ENCODE measurements around the gene FNBP1. TPM values are rescaled to one million over a fixed set of nuclear protein-coding genes. Genes with fewer than 3 reads are reported as not detected.

The FNBP1 gene
- polyA plus RNA-seq, 6 donors from 2014 or later, result 103 to 178 (median 154) TPM

DNA sequence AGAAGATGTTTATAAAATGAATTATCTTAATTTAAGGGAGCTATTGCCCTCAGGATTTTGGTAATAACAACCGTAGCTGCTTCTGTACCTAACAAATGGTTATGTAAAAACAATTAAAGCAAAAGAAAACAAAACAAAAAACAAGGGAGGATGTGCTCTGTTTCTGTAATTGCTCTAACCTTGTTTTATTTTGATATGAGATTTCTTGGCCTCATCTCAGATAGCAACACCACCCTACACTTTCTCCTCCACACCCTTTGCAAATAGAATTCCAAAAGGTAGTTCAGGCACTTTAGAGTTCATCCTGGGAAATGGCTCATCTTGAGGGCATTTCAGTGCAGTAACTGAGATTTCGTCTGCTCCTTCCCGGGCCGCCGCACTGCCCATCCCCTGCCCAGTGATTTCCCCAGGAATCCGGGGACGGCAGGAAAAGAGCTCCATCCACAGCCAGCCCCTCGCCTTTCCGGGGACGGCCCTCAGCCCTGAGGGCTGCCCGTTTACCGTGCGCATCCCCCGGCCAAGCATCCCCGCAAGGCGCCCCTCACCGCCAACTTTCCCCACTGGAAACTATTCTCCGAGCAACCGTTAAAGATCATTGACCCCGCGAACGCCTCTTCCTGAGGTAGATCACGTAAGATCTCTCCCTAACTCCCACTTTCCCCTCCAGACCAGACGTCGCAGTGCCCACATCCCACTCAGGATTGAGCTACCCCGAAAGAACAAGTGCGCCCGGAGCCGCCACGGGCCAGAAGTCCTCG is 1.2 kb downstream of the FNBP1 start:
- Mint-ChIP-seq H3K4me1 (peaks cover 48 to 82% (median 72%) of the 10 kb centered on the region in 3 donors), H3K27ac (peak overlapping the region; percentile 96 to 99 (median 98)), H3K9me3 (no peaks in the 10 kb centered on the region), H3K27me3 (no peaks in the 10 kb centered on the region), H3K4me3 (peak overlapping the region; percentile 98 to 100 (median 100)), H3K36me3 (peaks cover 0 to 7% of the 10 kb centered on the region in 2 donors)
- DNase-seq (no peak), ATAC-seq (ENCODE audit: low read depth in 2 of 2) (no peak)

DNA sequence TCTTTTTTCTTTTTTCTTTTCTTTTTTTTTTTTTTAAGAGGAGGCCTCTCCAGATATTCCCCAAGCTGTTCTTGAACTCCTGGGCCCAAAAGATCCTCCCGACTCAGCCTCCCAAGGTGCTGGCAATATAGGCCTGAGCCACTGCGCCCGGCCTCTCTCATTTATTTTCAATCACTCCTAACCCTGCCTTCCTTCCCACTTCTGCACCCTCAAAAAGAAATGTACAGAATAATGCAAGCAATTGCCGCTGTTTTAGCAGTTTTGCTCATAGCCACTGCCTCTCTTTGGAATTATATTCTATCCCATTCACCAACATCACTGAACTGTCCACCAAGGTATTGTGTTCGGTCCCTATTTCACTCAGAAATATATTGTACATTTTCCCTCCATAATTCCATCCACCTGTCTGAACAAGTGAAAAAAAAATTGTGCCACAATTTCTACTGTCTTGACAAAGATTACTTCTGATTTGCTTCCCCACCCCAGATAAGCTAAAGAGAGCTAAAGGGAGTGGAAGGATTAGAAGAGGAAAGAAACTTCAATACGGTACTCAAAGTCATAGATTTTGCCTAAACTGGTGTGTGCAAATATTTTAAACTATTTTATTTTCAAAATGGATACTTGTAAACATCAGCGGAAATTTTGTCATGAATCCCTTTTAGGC is 1.9 kb downstream of the FNBP1 start:
- H3K4me1 Mint-ChIP-seq, result peaks cover 48 to 84% (median 79%) of the 10 kb centered on the region in 3 donors
- peak overlapping the region; percentile 96 to 99 (median 98) for H3K27ac Mint-ChIP-seq
- ATAC-seq (ENCODE audit: low read depth in 2 of 2) (no peak), DNase-seq (no peak)
- no peaks in the 10 kb centered on the region for H3K27me3 Mint-ChIP-seq
- peak overlapping the region; percentile 98 to 100 (median 100) for H3K4me3 Mint-ChIP-seq
- peaks cover 0 to 7% of the 10 kb centered on the region in 2 donors for H3K36me3 Mint-ChIP-seq
- no peaks in the 10 kb centered on the region for H3K9me3 Mint-ChIP-seq

DNA sequence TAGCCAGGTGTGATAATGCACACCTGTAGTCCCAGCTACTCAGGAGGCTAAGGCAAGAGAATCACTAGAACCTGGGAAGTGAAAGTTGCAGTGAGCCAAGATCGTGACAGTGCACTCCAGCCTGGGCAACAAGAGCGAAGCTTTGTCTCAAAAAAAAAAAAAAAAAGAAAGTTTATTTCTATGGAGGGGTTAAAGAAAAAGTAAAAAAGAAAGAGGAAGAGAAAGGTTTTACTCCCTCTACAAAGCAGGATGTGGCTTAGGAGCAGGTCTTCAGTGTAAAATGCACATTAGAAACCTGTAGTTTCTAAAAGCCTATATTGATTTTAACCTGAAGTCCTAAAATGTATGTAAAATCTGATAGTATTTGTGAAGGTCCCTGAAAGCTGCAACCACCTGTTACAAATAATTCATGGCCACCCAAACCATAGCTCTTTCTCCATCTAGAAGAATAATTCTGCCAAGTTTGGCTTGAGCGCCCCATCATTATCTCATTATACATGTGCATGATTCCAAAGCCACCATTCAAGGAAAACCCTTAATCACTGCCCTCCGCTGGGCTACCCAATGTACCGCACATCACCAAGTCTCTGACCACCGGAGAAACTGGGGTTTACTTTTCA is 3.4 kb downstream of the FNBP1 start:
- peaks cover 0 to 7% of the 10 kb centered on the region in 2 donors for H3K36me3 Mint-ChIP-seq
- ATAC-seq (ENCODE audit: low read depth in 2 of 2) (peak; percentile 42 to 48), DNase-seq (peak; percentile 70)
- H3K27me3 Mint-ChIP-seq, result no peaks in the 10 kb centered on the region
- peak overlapping the region; percentile 89 to 99 (median 97) for H3K27ac Mint-ChIP-seq
- peaks cover 47 to 85% (median 81%) of the 10 kb centered on the region in 3 donors for H3K4me1 Mint-ChIP-seq
- peak overlapping the region; percentile 86 to 100 (median 99) for H3K4me3 Mint-ChIP-seq
- H3K9me3 Mint-ChIP-seq, result no peaks in the 10 kb centered on the region

DNA sequence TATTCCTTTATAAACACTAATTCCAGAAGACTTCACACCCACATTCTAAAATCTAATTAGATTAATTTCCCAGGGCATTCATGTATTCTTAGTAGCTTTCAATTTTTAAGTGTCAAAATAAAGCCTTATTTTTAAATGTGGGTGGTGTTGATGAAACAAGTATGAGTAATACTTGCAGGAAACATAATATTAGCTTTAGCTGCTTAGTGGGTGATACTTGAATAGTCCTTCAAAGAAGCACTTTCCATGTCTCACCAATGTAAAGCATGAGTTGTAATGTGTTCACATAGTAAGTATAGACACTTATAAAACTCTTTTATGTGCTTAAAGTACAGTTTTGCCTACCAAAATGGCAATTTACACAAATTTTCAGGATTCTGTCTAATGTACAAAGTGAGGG is 6.9 kb downstream of the FNBP1 start:
- ATAC-seq (ENCODE audit: low read depth in 2 of 2), result no peak

DNA sequence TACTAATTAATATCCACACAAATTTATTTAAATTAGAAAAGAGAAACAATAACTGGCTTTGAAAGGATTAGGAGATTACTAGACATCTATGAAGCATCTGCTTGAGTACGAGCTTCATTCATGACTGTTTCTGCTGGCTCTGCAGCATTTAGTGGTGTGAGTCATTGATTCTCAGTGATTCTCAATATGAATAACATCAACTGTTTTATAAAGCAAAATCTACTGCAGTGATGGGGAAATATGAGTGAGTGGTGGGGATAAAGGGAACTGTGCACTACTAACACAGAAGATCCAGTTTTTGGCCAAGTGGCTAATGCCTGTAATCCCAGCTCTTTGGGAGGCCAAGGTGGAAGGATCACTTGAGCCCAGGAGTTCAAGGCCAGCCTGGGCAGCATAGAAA is 8.4 kb downstream of the FNBP1 start:
- no peaks in the 10 kb centered on the region for H3K27me3 Mint-ChIP-seq
- H3K27ac Mint-ChIP-seq, result peak overlapping the region in 5 of 6 donors; percentile 47 to 99 (median 90)
- ATAC-seq (ENCODE audit: low read depth in 2 of 2) (no peak), DNase-seq (no peak)
- peak overlapping the region in 4 of 8 donors; percentile 29 to 78 (median 46) for H3K4me3 Mint-ChIP-seq
- H3K36me3 Mint-ChIP-seq, result no peaks in the 10 kb centered on the region
- H3K4me1 Mint-ChIP-seq, result peaks cover 49 to 98% (median 87%) of the 10 kb centered on the region in 3 donors
- no peaks in the 10 kb centered on the region for H3K9me3 Mint-ChIP-seq

More for the DNA sequence above, 6.9 kb downstream of the FNBP1 start:
- no peaks in the 10 kb centered on the region for H3K9me3 Mint-ChIP-seq
- no peaks in the 10 kb centered on the region for H3K27me3 Mint-ChIP-seq
- H3K36me3 Mint-ChIP-seq, result no peaks in the 10 kb centered on the region
- H3K4me3 Mint-ChIP-seq, result peak overlapping the region in 3 of 8 donors; percentile 32 to 51 (median 34)
- no peak for DNase-seq
- peaks cover 49 to 98% (median 87%) of the 10 kb centered on the region in 3 donors for H3K4me1 Mint-ChIP-seq
- H3K27ac Mint-ChIP-seq, result peak overlapping the region in 5 of 6 donors; percentile 10 to 99 (median 81)

DNA sequence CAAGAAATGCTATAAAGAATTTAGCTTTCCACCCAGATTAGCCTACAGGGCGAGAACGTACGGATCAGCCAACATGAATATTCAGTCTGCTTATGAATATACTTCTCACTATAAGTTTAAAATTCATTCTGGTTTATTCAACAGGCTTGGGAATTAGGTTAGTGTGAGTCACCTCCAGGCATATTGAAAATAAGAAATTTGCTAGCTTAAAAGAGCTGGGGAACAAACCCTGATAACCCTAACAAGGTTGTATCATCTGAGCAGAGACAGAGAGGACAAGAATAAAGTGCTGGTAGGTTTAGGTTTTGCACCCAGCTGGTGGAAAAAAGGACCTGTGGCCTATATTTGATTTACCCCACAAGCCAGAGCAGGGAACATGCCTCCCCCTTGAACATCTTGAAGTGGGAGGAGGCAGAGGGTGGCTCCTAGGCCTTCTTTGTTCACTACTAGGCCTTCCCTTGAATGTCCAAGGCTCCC is 12.3 kb downstream of the FNBP1 start:
- Mint-ChIP-seq H3K4me3 (peak overlapping the region in 3 of 8 donors; percentile 31 to 60 (median 44)), H3K36me3 (no peaks in the 10 kb centered on the region), H3K27ac (peak overlapping the region; percentile 76 to 99 (median 98)), H3K27me3 (no peaks in the 10 kb centered on the region), H3K9me3 (no peaks in the 10 kb centered on the region), H3K4me1 (peaks cover 62 to 99% (median 91%) of the 10 kb centered on the region in 3 donors)
- peak; percentile 14 to 17 for ATAC-seq (ENCODE audit: low read depth in 2 of 2)
- DNase-seq, result no peak

DNA sequence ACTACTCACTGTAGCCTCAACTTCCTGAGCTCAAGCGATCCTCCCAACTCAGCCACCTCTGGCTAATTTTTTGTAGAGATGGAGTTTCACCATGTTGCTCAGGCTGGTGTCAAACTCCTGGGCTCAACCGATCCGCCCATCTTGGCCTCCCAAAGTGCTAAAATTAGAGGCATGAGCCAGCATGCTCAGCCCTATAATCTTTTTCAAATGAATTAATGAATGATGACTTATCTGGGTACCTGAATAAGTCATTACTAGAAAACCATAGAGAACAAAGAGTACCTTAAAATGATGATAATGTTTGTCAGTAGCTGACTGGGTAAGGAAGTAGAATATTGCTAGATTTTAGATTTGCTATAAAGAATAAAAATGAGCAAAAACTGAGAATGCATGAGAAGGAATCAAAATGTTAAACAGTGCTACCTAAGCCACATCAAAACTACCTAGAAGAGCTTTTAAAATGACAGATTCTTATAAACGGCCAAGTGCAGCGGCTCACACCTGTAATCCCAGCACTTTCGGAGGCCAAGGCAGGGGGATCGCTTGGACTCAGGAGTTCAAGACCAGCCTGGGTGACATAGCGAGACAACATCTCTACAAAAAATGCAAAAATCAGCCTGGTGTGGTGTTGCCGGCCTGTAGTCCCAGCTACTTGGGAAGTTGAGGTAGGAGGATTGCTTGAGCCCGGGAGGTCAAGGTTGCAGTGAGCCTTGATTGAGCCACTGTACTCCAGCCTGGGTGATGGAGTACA is 13.6 kb downstream of the FNBP1 start:
- ATAC-seq (ENCODE audit: low read depth in 2 of 2), result no peak
- H3K36me3 Mint-ChIP-seq, result no peaks in the 10 kb centered on the region
- H3K4me3 Mint-ChIP-seq, result peak overlapping the region in 7 of 8 donors; percentile 2 to 59 (median 34)
- no peaks in the 10 kb centered on the region for H3K27me3 Mint-ChIP-seq
- peaks cover 61 to 99% (median 88%) of the 10 kb centered on the region in 3 donors for H3K4me1 Mint-ChIP-seq
- H3K27ac Mint-ChIP-seq, result peak overlapping the region; percentile 41 to 99 (median 91)
- no peaks in the 10 kb centered on the region for H3K9me3 Mint-ChIP-seq
- no peak for DNase-seq

DNA sequence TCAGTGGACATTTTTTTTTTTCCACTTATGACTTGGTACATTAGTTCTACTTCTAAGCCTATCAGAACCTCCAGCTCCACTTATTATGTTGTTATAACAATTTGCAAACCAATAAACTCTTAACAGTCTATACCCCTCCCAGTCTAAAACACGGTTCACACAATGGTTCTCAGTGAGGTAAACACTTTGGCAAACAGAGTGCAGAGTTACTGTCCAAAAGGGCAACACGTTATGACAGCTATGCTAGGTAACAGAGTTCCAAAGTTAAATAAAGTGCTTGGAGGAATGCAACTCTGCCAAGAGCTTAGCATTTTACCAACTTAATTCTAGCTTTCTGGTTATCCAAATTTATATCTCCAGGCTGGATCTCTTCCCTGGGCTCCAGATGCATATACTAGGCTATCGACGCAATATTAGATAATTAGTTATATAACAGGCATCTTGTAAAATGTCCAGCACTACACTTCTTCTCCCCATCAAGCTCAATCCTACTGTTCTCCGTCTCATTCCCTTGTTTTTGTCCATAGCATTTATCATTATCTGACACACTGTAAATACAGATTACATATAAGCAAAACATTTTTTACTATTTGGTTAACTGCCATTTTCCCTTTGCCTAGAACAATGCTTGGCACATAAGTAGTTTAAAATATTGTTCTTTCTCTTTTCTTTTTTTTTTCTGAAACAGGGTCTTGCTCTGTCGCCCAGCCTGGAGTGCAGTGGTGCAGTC is 14.3 kb downstream of the FNBP1 start:
- Mint-ChIP-seq H3K4me1 (peaks cover 65 to 100% (median 91%) of the 10 kb centered on the region in 3 donors), H3K27ac (peak overlapping the region; percentile 2 to 99 (median 90)), H3K4me3 (peak overlapping the region in 7 of 8 donors; percentile 2 to 59 (median 34)), H3K27me3 (no peaks in the 10 kb centered on the region), H3K9me3 (no peaks in the 10 kb centered on the region), H3K36me3 (no peaks in the 10 kb centered on the region)
- no peak for DNase-seq
- ATAC-seq (ENCODE audit: low read depth in 2 of 2), result no peak

DNA sequence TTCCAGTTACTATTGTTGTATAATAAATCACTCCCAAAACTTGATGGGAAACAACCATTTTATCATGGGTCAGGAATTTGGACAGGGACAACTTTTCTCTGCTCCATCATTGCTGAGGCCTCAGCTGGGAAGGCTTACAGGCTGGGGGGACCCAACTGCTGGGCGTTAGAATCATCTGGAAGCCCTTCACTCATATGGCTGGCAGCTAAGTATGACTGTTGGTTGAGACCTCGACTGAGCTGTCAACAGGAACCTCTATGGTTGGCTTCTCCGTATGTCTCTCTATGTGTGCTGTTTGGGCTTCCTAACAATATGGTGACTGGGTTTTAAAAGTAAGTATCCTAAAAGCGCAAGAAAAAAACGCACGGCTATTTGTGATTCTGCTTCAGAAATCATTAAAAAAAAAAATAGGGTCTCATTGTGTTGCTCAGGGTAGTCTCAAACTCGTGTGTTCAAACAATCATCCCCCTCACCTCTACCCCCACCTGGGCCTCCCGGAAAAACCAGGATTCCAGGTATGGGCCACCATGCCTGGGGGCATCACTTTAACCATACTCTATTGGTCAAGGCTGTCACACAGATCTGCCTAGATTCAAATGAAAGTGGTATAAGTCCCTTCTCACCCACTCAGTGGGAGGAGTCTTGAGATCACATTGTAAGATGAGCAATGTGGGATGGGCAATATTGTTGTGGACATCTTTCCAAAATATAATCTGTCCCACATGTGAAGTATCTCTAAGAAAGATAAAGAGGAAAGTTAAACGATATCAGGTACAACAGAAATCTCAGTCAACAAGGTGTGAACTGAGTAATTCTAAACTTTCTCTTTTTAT is 15.2 kb downstream of the FNBP1 start:
- H3K36me3 Mint-ChIP-seq, result no peaks in the 10 kb centered on the region
- peak overlapping the region; percentile 39 to 99 (median 78) for H3K27ac Mint-ChIP-seq
- DNase-seq (no peak), ATAC-seq (ENCODE audit: low read depth in 2 of 2) (no peak)
- H3K27me3 Mint-ChIP-seq, result no peaks in the 10 kb centered on the region
- H3K4me3 Mint-ChIP-seq, result peak overlapping the region in 6 of 8 donors; percentile 30 to 79 (median 56)
- H3K4me1 Mint-ChIP-seq, result peaks cover 70 to 100% (median 94%) of the 10 kb centered on the region in 3 donors
- H3K9me3 Mint-ChIP-seq, result no peaks in the 10 kb centered on the region

DNA sequence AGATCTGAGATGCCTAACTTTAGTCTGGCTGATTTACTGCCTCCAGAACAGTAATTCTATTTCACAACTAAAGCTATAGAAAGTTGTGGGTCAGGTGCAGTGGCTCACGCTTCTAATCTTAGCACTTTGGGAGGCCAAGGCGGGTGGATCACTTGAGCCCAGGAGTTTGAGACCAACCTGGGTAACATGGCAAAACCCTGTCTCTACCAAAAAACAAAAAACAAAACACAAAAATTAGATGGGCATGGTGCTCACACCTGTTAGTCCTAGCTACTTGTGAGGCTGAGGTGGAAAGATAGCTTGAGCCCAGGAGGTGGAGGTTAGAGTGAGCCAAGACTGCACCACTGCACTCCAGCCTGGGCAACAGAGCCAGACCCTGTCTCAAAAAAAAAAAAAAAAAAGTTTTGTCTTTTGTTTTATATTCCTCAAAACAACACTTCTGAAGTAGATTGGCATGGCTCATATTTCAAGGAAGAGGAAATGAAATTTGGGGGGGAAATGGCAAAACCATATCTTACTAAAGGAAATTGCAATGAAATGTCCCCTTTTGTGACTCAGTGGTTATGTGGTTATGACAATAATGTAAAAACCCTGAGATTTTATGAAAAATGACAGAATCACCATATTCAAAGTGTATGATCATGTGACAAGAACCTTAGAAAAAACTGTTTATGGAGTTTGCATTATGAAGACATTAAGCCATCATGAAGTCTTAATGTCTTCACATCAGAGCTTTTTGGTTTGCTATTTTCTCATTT is 16.2 kb downstream of the FNBP1 start:
- Mint-ChIP-seq H3K27me3 (no peaks in the 10 kb centered on the region), H3K9me3 (no peaks in the 10 kb centered on the region), H3K4me3 (peak overlapping the region in 6 of 8 donors; percentile 36 to 83 (median 56)), H3K27ac (peak overlapping the region; percentile 53 to 99 (median 92)), H3K36me3 (no peaks in the 10 kb centered on the region), H3K4me1 (peaks cover 72 to 100% (median 90%) of the 10 kb centered on the region in 3 donors)
- DNase-seq (peak; percentile 19), ATAC-seq (ENCODE audit: low read depth in 2 of 2) (no peak)

DNA sequence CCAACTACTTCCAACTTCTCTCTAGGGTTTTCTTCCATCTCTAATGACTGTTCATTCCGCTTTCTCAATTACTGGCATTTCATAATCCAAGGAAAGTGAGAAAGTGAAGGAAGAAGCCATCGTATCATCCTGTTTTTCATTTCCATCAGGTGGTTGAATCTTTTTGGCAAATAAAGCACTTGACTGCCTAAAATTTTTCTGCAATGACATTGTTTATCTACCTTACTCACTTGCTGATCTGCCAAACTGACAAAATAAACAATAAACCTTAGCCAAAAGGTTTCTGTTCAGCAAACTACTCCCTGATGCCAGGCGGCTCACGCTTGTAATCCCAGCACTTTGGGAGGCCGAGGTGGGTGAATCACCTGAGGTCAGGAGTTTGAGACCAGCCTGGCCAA is 18.4 kb downstream of the FNBP1 start:
- Mint-ChIP-seq H3K9me3 (no peaks in the 10 kb centered on the region), H3K4me3 (peak overlapping the region in 5 of 8 donors; percentile 9 to 86 (median 45)), H3K27me3 (no peaks in the 10 kb centered on the region), H3K36me3 (no peaks in the 10 kb centered on the region), H3K27ac (peak overlapping the region; percentile 6 to 99 (median 92)), H3K4me1 (peaks cover 59 to 99% (median 87%) of the 10 kb centered on the region in 3 donors)
- DNase-seq, result no peak
- ATAC-seq (ENCODE audit: low read depth in 2 of 2), result no peak
